Astrocyte (in vitro differentiated cells and primary cell): ENCODE results near the gene NFIA.

ENCODE experiments used
- EZH2 ChIP-seq: IDR thresholded peaks from 2 replicates; pipeline ENCODE4 v1.6.1; 2012; ENCODE audit warnings: mild to moderate bottlenecking, low read length, inconsistent platforms; ENCODE audit not compliant: insufficient read depth
- TF ChIP-seq, protein P1 (sequence below): IDR thresholded peaks from 2 replicates; pipeline ENCODE4 v1.5.1; 2011; ENCODE audit warnings: low read depth, mild to moderate bottlenecking, inconsistent platforms, low read length, moderate library complexity; ENCODE audit not compliant: insufficient read depth

GRCh38 chr1:61269602-61270001 lies 187.2 kb downstream of the NFIA start:
- TF ChIP-seq, protein P1, sequence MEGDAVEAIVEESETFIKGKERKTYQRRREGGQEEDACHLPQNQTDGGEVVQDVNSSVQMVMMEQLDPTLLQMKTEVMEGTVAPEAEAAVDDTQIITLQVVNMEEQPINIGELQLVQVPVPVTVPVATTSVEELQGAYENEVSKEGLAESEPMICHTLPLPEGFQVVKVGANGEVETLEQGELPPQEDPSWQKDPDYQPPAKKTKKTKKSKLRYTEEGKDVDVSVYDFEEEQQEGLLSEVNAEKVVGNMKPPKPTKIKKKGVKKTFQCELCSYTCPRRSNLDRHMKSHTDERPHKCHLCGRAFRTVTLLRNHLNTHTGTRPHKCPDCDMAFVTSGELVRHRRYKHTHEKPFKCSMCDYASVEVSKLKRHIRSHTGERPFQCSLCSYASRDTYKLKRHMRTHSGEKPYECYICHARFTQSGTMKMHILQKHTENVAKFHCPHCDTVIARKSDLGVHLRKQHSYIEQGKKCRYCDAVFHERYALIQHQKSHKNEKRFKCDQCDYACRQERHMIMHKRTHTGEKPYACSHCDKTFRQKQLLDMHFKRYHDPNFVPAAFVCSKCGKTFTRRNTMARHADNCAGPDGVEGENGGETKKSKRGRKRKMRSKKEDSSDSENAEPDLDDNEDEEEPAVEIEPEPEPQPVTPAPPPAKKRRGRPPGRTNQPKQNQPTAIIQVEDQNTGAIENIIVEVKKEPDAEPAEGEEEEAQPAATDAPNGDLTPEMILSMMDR: no peak
- no peak for TF ChIP-seq EZH2
